ENCODE results near the gene POU6F2.

- no peak for TF ChIP-seq CREB1 (IDR thresholded peaks at IDR 0.05; ENCODE audit: low read depth)
- no peak for TF ChIP-seq EP300 (IDR thresholded peaks at IDR 0.05; ENCODE audit: borderline replicate concordance)
- TF ChIP-seq NFIC (IDR thresholded peaks at IDR 0.05) = no peak
- TF ChIP-seq TCF12 (IDR thresholded peaks at IDR 0.05; ENCODE audit: low read depth) = no peak
- TF ChIP-seq CEBPB (IDR thresholded peaks at IDR 0.05) = no peak
- TF ChIP-seq REST (IDR thresholded peaks at IDR 0.05; ENCODE audit: low read depth) = no peak
- TF ChIP-seq TAF1 (IDR thresholded peaks at IDR 0.05; ENCODE audit: low read depth) = no peak
- TF ChIP-seq FOXM1 (IDR thresholded peaks at IDR 0.05; ENCODE audit: borderline replicate concordance, low read depth) = no peak
- TF ChIP-seq, protein P1, sequence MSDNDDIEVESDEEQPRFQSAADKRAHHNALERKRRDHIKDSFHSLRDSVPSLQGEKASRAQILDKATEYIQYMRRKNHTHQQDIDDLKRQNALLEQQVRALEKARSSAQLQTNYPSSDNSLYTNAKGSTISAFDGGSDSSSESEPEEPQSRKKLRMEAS (IDR thresholded peaks at IDR 0.05) = no peak
Observed at GRCh38 chr7:39415091-39415787, 437.5 kb downstream of the POU6F2 start.
